C4-2B (cell line): ENCODE measurements around the gene SLC22A1.

ENCODE experiments used
- H3K27ac ChIP-seq: fragments of 450-650 bp; 2 replicates; pipeline ENCODE4 v1.5.1; 2017
- CTCF ChIP-seq: fragments of 450-650 bp; conservative IDR thresholded peaks from 2 replicates; pipeline ENCODE4 v1.5.1; 2017; ENCODE audit warnings: mild to moderate bottlenecking
- ZFX ChIP-seq: fragments of 450-650 bp; IDR thresholded peaks from 2 replicates; pipeline ENCODE4 v1.6.1; 2017

The SLC22A1 gene

DNA sequence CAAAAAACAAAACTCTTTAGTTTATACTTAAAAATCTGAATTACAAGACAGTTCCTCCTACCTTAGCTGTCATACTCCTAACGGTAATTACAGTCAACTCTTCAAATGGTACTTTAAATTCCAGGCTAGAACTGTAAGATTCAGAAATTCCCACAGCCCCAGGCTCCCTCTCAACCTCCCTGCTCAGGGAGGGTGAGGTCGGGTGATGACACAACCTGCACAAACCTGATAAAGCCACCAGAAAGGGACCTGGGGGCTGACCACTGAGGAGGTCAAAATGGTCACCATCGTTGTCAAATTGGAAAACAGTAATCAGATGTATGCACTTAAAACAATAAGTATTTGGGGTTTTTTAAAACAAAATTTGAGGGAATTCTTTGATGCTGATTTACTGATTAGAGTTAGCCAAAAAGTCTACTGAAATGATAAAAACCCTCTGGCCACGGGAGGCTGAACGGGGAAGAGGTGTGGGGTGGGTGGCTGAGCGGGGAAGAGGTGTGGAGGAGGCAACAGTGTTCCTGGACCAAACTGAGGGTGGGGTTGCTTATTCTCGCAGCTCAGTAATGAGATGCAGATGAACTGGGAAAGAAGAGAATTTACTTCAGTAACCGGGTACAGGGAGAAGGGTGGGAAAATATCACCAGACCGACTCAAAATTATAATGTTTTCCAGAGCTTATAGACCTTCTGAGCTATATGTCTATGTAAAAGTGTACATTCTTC lies 52.4 kb downstream of the SLC22A1 start:
- no peak for TF ChIP-seq ZFX
- TF ChIP-seq CTCF = no peak
- H3K27ac ChIP-seq = peak overlapping the region; percentile 52; the same call in 1 of the 2 replicates

GRCh38 chr6:160174681-160175080 lies 53.1 kb downstream of the SLC22A1 start:
- TF ChIP-seq CTCF (no peak), ZFX (no peak)
- no peak overlapping the region for H3K27ac ChIP-seq

DNA sequence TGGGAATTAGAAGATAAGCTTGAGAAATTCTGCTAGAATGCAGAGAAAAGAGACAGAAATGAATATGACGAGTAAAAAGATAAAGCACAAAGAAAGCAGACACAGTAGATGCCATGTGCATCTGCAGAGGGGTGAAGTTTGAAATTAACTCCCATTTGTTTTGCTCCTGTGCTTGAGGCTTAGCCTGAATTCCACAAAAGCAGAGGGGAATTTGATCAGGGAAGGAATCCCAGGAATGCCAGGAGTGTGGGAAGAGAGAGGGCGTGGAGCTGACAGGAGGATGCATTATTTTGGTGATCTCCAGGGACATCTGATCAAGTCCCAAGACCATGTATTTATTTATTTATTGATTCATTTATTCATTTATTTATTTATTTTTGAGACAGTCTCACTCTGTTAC lies 55.6 kb downstream of the SLC22A1 start:
- no peak overlapping the region for H3K27ac ChIP-seq
- TF ChIP-seq ZFX (no peak), CTCF (no peak)

DNA sequence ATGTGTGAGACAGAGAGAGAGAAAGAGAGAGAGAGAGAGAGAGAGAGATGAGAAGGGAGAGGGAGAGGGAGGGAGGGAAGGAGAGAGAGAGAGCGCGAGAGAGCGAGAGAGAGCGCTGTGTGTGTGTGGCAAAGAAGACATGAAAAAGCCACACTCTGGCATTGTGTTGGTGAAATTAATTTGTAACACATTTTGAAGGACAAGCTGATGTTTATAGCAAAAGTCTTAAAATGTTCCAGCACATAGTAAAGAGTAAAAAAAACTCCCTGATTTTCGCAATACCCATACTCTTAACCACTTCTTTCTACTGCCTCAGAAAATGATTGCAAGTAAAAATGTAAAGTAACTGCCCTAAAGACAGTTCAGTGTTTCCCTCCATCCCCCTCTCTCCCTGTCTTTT lies 56.7 kb downstream of the SLC22A1 start:
- H3K27ac ChIP-seq = no peak overlapping the region
- TF ChIP-seq ZFX = no peak
- TF ChIP-seq CTCF = no peak

- H3K27ac ChIP-seq = no peak overlapping the region
- TF ChIP-seq CTCF (no peak), ZFX (no peak)
Observed at GRCh38 chr6:160180706-160181105, 59.1 kb downstream of the SLC22A1 start.

- H3K27ac ChIP-seq = no peak overlapping the region
- TF ChIP-seq CTCF = no peak
- TF ChIP-seq ZFX = no peak
Observed at GRCh38 chr6:160188773-160189172, 67.2 kb downstream of the SLC22A1 start.

GRCh38 chr6:160190081-160190480 lies 68.5 kb downstream of the SLC22A1 start:
- H3K27ac ChIP-seq = no peak overlapping the region
- TF ChIP-seq ZFX = no peak
- no peak for TF ChIP-seq CTCF
